ENCODE data around the gene BMF.
"Not testable (repeated sequence)": the region's sequence is repeated elsewhere in the genome, so short reads cannot be mapped to it uniquely, and the experiment has no call there.

Gene BMF, protein sequence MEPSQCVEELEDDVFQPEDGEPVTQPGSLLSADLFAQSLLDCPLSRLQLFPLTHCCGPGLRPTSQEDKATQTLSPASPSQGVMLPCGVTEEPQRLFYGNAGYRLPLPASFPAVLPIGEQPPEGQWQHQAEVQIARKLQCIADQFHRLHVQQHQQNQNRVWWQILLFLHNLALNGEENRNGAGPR

DNA sequence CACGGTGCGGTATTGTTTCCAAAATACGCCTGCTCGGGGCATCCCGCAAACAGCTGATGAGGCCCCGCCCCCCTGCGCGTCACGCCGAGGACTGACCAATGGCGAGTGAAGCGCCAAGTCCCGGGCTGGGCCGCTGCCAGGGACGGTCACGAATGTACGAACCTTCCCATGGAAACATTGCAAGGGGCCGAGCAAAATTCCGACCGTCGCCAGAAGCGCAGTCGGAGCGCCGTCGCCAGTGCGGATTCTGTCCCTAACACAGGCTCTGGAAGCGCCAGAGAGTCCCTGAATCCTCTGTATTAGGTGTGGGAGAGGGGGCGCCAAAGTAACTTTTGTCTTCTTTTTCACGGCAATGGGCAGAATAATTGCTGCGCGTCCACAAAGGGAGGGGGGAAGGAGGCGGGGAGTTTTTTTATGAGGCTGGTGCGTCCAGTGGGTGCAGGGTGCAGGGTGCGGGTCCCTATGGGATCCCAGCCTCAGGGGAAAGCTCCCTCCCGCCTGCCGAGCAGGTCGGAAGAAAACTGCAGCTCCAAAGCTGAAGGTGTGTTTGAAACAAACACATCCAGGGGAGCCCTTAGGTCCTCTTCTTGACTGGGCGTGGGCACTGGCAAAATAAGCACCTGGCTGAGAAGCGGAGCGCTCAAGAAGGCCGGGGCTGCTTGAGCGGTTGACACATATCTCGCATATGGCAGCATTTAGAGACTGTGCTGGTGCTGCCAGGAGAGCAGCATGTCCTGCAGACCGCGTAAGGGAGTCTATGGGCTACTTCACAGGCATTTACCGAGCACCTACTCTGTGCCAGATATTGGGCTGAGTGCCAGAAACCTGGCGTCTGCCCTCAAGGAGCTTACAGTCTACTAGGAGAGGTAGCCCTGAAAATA lies at the start of gene BMF:
TSS of gene BMF (minus strand) at position 25 of the 881 bp plus-strand sequence. CDS start 2,793 bp downstream, outside the sequence.
- DNase-seq (ENCODE audit: low read depth): peak; percentile 85

DNA sequence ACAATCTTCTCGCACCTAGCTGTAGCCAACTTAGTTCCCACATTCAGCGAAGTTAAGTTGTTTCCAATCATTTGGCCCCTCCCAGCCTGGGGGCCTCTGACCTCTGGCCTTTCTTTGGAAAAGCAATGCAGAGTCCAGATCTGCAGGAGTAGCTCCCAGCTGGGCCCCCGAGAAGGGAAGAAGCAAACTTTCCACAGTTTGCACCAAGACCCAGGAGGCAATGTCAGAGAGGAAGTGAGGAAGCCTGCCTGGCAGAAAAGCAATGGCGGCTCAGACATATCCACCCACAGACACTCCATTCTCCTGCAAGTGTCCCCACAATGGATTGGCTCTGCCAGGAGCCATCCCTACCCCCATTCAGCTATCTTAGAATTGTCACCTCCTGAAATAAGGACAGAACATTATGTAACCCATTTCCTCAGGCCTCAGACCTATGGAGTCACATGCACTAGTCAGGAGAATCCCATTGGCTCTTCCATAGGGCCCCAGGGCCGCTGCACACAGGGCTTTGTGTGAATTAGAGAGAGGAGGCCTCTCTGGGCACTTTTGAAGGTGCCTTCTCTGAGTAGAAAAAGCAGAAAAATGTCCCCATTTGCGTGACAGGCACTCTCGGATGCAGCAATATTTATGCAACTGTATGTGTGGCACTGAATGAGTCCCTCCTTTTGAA lies 49.2 kb upstream of the BMF start:
- no peak for DNase-seq (ENCODE audit: low read depth)

DNA sequence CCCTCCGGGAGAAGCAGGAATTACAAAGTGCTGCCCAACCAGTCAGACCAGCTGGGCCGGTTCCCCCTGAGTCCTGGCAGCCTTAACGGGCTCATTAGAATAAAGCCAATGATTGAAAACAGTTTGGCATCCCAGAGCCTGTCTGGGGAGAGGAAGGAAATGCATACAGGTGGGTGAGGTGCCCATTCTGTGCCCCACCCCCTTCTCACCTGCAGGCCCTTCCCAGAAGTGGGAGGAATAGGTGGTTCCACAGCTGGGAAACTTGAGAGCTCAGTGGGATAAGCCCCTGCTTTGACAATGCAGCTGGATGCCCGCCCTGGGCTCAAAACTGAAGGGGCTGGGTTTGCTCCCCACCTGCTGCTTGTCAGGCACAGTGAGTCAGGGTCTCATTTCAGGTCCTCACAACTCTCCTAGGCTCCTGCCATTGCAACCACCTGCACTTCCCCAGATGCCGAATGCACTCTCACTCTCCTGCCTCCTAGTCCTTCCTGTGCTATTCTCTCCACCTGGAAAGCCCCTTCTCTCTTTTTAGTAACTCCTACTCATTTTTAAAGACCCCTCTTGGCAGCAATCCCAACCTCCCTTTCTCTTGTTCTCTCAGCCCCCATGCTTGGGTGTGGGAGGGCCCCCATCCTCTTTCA lies 46.7 kb upstream of the BMF start:
- DNase-seq (ENCODE audit: low read depth): no peak

DNA sequence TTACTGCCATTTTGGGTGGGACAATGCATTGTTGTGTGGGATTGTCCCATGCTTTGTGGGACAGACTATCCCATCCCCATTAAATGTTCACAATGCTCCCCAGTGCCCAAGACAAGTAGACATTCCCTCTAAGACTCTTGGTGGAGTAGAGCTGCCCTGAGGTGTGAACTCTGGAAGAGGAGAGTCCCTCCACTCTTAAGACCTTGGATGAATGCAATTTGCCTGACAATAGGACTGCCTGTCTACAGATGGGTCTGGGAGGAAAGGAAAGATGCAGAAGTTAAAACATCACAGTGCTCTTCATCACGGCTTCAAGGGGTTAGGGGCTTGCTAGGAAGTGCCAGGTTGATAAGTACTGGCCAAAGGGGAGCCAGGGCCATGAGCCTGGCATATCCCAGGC lies 46.1 kb upstream of the BMF start:
- DNase-seq (ENCODE audit: low read depth): not testable (repeated sequence)

DNA sequence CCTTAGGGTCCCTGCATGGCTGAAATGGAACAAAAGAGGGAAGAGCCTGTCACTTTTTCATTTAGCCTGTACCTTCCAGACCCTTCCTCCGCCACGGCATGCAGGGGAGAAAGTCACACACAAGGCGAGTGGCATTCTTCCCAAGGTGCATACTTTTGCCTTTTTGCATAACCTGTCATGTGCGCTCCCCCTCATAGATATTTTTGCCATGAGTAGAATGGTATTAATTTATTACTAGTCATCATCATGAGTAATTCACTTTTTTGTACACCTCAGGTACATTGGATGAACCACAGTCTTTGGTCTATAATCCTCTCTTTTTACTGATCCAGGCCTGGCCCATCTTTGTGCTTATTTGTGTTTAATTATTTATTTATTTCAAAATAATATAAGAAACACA lies 43.3 kb upstream of the BMF start:
- no peak for DNase-seq (ENCODE audit: low read depth)

DNA sequence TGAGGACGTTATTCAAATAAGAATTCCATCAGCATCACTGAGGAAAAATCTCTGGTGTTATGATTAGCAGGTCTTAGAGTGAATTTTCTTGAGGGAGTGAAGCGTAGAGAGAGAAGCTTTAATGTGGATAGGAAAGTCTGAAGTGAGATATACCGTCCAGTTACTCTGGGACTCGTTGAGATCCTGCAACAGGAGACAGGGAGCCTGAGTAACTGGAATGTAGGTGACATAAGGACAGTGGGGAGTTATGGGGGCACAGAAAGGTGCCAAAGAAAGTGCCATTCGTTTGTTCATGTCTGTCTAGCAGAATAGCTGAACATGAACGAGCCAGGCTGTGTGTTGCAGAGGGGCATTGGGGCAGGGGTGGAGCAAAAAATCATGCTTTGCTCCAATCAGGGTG lies 42.8 kb upstream of the BMF start:
- no peak for DNase-seq (ENCODE audit: low read depth)

DNA sequence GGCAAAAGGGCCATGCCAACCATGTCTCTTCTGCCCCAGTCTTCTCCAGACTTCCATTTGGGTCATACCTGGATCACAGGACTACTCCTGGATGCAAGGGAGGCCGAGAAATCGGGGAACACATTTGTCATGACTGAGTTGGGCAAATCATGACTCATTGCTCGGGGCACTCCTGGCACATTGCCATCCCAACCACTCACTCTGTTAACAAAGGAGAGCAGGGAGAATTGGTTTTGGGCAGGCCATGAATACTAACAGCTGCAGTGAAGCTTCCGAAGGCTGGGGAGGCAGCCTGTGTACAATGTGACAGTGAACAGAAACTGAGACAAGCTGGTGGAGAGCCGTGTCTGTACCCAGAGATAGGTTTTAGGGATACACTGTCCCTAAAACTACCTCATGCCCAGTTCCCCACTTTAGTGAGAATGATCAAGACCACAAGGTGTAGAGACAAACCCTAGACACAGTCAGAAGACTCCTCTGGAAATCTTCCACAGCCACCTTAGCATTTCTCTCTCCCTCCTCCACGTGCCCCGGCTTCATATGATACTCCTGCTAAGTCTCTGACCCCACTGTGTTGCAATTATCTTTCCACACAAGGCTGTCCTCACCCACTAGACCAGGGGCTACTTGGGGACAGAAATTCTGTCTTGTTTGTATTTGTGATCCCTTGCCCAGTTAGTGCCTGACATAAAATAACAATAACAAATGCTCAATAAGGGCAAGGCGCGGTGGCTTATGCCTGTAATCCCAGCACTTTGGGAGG lies 41.7 kb upstream of the BMF start:
- DNase-seq (ENCODE audit: low read depth): peak; percentile 3

DNA sequence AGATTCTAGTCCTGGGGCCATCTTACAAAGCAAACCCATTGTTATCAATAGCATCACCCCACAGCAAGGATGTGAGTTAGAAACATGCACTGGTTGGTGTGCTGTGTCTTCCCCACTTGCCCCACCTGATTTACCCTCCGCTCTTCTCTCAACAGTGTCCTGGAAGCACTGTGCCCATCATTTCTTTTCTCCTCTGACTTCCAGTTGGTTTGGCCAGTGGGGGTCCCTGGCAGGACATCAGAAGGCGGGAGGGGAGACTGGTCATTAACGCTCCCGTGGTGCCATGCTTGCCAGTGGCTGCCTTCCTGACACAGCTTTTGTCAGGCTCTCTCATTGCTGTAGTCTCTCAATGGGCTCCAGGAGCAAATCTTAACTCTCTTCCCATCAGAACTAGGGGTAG lies 40.7 kb upstream of the BMF start:
- no peak for DNase-seq (ENCODE audit: low read depth)

DNA sequence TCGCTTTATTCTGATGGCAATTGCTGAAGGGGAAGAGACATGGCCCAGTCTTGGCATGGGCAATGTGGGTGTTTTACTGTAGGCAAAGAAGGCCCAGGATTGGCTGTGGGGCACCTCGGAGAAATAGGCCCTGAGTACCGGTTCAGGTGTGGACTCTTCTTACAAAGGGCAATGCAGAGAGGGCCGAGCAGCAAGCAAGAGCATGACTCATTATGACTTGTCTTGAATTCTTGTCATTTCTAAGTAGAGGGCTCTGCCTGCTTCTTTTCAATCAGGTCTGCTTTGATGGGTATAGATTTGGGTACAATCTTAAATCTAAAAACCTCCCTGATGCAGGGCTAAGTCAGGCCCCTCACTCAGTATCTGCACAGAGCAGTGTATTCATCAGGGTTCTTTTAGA lies 37.4 kb upstream of the BMF start:
- no peak for DNase-seq (ENCODE audit: low read depth)

DNA sequence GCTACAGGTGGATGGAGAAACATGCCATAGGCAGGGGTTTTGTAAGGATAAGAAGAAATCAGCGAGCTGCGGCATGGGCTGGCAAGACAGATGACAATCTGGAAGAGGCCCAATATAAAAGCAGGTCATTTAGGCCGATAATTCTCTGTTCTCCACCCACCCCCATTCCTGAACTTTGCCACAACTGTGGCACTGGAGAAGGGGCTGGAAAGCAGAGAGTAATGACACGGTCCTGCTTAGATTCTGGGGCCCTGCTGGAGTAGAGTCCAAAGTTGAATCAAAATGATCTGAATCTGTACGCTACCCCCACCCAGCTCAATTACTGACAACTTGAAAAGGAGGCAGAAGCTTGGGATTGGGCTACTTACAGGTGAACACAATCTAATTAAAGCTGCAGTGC lies 33.7 kb upstream of the BMF start:
- DNase-seq (ENCODE audit: low read depth): no peak

DNA sequence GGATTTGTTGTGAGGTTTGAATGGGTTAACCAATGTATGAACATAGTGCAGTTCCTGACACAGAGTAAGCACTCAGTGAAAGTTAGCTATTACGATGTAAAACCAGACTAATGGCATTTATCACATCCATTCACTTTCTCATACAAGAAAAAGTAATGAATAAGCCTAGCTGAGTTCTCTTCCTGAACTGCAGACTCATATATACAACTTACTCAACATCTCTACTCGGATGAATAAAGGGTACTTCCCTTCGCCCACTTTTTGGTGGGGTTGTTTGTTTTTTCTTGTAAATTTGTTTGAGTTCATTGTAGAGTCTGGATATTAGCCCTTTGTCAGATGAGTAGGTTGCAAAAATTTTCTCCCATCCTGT lies 29.5 kb upstream of the BMF start:
- not testable (repeated sequence) for DNase-seq (ENCODE audit: low read depth)

DNA sequence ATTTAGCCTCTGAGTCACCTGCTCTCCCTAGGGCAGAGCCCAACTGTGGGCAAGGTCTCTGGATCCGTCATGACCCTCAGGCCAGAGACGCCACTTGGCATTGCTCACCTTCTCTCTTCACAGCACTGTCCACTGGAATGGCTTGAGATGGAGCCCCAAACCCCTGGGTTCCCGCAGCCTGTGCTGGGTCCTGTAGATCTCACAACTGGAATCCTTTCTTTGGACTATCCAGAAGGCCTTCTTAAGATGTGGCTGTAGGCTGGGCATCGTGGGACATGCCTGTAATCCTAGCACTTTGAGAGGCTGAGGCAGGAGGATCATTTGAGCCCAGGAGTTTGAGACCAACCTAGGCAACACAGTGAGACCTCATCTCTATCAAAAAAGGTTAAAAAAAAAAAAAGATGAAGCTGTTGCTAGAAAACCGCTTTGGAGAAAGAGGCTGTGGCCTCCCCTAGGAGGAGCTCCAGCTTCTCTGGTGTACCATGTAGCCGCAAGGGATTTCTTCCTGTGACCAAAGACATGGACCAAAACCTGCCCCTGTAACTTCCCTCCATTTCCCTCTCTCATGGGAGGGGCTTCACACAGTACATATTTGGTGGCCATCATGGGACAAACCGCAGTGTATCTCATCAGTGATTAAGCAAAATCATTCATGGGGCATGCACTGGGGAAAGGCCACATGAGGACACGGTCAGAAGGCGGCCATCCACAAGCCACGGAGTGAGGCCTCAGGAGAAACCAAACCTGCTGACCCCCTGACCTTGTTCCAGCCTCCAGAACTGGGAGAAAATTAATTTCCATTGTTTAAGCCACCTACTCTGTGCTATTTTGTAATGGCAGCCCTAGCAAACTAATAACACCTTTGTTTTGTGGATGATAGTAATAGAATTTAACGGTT lies 28.9 kb upstream of the BMF start:
- DNase-seq (ENCODE audit: low read depth): no peak

DNA sequence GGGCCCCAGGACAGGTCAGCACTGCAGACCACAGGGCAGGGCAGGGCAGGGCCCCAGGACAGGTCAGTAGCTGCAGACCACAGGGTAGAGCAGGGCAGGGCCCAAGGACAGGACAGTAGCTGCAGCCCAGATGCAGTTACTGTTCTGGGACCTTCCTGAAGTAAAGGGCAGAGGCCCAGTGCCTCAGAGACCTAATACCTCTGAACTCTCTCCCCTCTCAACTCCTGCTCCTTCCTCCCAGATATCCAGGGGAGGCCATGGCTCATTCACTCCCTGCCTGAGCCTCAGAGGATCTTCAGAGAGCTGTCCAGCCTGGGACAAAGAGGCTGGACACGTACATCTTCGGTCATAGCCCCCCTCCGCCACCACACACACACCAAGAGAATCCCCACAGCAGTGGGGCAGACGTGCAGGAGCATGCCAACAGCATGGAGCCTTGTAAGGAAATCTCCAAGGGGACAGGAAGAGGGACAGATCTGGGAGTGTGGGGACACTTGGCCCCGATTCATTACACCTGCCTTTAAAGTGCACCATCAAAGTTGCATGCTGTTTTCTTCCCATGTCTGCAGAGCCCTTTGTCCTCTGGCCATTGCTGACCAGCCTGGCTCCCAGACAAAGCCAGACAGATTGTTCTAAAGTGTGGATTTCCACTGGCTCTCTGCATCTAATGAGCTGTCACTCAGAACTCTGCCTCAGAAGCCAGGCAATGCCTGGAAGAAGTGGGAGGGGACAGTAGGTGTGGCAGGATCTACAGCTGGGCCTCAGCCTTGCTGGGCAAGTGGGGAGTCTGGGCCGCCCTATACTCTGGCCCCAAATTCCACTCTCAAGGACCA lies 28.0 kb upstream of the BMF start:
- DNase-seq (ENCODE audit: low read depth): no peak

DNA sequence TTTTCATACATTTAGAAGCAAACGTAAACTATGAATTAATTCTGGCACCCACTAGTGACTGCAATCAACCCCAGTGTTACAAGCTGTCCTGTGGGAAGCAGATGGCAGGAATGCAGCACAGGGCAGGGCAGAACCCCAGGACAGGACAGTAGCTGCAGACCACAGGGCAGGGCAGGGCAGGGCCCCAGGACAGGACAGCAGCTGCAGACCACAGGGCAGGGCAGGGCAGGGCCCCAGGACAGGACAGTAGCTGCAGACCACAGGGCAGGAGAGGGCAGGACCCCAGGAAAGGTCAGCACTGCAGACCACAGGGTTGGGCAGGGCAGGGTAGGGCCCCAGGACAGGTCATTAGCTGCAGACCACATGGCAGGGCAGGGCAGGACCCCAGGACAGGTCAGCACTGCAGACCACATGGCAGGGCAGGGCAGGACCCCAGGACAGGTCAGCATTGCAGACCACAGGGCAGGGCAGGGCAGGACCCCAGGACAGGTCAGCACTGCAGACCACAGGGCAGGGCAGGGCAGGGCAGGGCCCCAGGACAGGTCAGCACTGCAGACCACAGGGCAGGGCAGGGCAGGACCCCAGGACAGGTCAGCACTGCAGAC lies 27.3 kb upstream of the BMF start:
- DNase-seq (ENCODE audit: low read depth): not testable (repeated sequence)

DNA sequence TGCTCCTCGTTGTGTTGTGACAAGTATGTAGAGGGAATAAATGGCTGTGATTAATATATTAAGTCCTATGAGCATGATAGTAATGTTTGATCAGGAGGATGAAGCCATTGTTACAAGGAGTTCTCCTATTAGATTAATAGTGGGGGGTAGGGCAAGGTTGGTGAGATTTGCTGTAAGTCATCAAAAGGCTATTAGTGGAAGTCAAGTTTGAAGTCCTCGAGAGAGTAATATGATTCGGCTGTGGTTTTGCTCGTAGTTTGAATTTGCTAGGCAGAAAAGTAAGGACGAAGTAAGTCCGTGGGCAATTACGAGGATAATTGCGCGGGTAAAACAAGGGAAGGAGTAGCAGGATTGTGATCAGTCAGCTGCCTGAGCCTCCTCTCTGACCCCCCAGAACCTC lies 26.2 kb upstream of the BMF start:
- DNase-seq (ENCODE audit: low read depth): no peak

DNA sequence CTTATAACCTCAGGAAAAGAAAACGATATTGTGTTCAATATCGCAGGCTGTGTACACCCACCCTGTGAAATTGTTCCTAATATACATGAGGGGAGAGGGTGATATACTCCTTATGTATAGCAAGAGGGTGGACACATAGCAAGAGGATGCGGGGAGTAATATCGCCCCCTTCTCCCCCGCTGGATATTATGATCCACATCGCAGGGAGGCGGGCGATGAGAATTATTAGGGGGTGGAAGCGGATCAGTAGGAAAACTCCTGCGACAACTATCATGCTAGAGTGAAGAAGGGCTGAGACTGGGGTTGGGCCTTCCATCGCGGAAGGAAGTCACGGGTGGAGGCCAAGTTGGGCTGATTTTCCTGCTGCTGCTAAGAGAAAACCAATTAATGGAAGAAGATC lies 24.9 kb upstream of the BMF start:
- DNase-seq (ENCODE audit: low read depth): no peak

DNA sequence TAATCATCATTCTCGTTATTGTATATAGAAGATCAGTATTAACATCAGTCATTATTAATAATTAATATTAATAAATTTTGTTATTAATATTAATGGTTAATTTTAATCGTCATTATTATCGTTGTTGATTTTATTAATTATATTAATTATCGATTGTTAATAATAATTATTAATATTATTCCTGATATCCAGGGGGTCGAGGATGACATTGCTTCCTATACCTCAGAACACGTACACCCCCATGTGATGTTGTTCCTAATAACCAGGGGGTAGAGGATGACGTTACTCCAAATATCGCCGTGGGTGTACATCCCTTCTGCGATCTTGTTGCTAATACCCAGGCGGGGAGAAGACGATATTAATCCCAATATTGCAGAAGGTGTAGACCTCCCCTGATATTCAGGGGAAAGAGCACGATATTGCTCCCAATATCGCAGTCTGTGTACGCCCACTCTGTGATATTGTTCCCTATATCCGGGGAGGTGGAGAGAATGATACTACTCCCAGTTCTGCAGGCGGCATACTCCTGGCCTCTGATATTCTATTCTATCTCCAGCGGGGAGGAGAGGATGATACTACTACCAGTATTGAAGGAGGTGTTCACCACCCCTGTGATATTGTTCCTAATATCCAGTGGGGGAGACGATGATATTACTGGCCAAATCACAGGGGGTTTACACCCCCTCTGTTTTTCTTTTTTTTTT lies 22.3 kb upstream of the BMF start:
- DNase-seq (ENCODE audit: low read depth): no peak

DNA sequence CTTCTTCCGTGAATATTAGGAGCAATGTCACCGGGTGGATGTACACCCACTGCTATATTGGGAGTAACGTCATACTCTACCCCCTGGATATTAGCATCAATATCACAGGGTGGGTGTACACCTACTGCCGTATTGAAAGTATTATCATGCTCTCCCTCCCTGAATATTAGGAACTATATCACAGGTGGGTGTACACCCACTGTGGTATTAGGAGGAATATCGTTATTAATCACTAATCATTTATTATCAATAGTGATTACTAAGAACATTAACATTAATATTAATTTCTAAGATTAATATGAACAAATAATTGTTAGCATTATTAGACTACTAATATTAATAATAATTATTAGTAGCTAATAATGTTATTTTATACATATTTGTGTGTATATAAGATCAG lies 21.4 kb upstream of the BMF start:
- no peak for DNase-seq (ENCODE audit: low read depth)
